Neural cell (in vitro differentiated cells): ENCODE results near the gene ZC3H12C.

ENCODE experiments used
- CTCF ChIP-seq: fragments of 450-650 bp; IDR thresholded peaks from 2 replicates; pipeline ENCODE4 v1.5.1; 2014; ENCODE audit warnings: antibody characterized with exemption, mild to moderate bottlenecking, moderate library complexity; ENCODE audit not compliant: poor library complexity, severe bottlenecking
- EP300 ChIP-seq: fragments of 450-650 bp; conservative IDR thresholded peaks from 2 replicates; pipeline ENCODE4 v1.6.1; 2014; ENCODE audit warnings: antibody characterized with exemption, mild to moderate bottlenecking, moderate library complexity; ENCODE audit not compliant: poor library complexity, severe bottlenecking
- EZH2 ChIP-seq: fragments of 200-600, 300-800 bp; shearing (Covaris generic), sonication (generic); IDR thresholded peaks from 2 replicates; pipeline ENCODE4 v1.6.1; 2014; ENCODE audit warnings: antibody characterized with exemption, low read length, borderline replicate concordance, mild to moderate bottlenecking; ENCODE audit not compliant: insufficient read depth, poor library complexity, severe bottlenecking
- MXI1 ChIP-seq: fragments of 450-650 bp; conservative IDR thresholded peaks from 2 replicates; pipeline ENCODE4 v1.6.1; 2014; ENCODE audit warnings: antibody characterized with exemption, mild to moderate bottlenecking; ENCODE audit not compliant: poor library complexity, severe bottlenecking
- TAF1 ChIP-seq: IDR thresholded peaks from 2 replicates; pipeline ENCODE4 v1.6.1; 2012; ENCODE audit warnings: low read depth

GRCh38 chr11:110133160-110133559, 40.0 kb downstream of the ZC3H12C start:
- no peak for TF ChIP-seq CTCF
- TF ChIP-seq EP300, result no peak
- no peak for TF ChIP-seq TAF1
- TF ChIP-seq EZH2, result no peak
- no peak for TF ChIP-seq MXI1
